Fibroblast of lung (primary cell): ENCODE data around the gene RBM23. TPM values are rescaled to one million over a fixed set of nuclear protein-coding genes. Genes with fewer than 3 reads are reported as not detected.

Source experiments
- DNase-seq, 2 donors: peaks; one replicate each; pipeline versions ENCODE4 v3.0.0 to v3.0.0-alpha.2; 2010; ENCODE audit warnings: low read depth in 2 of 2
- H2AFZ ChIP-seq: 2 replicates; pipeline ENCODE4 v1.5.1; 2012; ENCODE audit warnings: low read length, control low read depth, inconsistent platforms
- H3K27ac ChIP-seq: 2 replicates; pipeline ENCODE4 v1.5.1; 2011; ENCODE audit warnings: low read length, control low read depth; ENCODE audit not compliant: insufficient read depth
- H3K27me3 ChIP-seq: 2 replicates; pipeline ENCODE4 v1.5.1; 2011; ENCODE audit warnings: mild to moderate bottlenecking, low read length; ENCODE audit not compliant: control insufficient read depth, insufficient read depth
- H3K36me3 ChIP-seq: 2 replicates; pipeline ENCODE4 v1.5.1; 2011; ENCODE audit warnings: low read length; ENCODE audit not compliant: control insufficient read depth, insufficient read depth
- H3K4me1 ChIP-seq: 2 replicates; pipeline ENCODE4 v1.5.1; 2011; ENCODE audit warnings: low read length; ENCODE audit not compliant: control insufficient read depth, insufficient read depth; ENCODE audit errors: extremely low read depth
- H3K4me2 ChIP-seq: 2 replicates; pipeline ENCODE4 v1.5.1; 2011; ENCODE audit warnings: low read length, control low read depth; ENCODE audit not compliant: insufficient read depth; ENCODE audit errors: extremely low read depth
- H3K4me3 ChIP-seq, 4 experiments: fragments of 200-600 bp in 1 of 4; sonication (generic) in 1 of 4; replicated peaks in 1 of 4; 2 replicates each; pipeline ENCODE4 v1.5.1; 2011 to 2016; ENCODE audit warnings: low read length in 4 of 4, low read depth in 3 of 4, mild to moderate bottlenecking in 3 of 4, control low read depth in 2 of 4, inconsistent platforms in 1 of 4, mixed read lengths in 1 of 4; ENCODE audit not compliant: insufficient read depth in 1 of 4; ENCODE audit errors: control extremely low read depth in 1 of 4
- H3K79me2 ChIP-seq: 2 replicates; pipeline ENCODE4 v1.5.1; 2012; ENCODE audit warnings: mild to moderate bottlenecking, low read length, inconsistent platforms; ENCODE audit not compliant: control insufficient read depth, insufficient read depth
- H3K9ac ChIP-seq: 2 replicates; pipeline ENCODE4 v1.5.1; 2011; ENCODE audit warnings: mild to moderate bottlenecking, low read length, control low read depth; ENCODE audit not compliant: insufficient read depth
- H3K9me3 ChIP-seq: 2 replicates; pipeline ENCODE4 v1.5.1; 2012; ENCODE audit warnings: low read depth, low read length; ENCODE audit not compliant: control insufficient read depth, insufficient read depth
- H4K20me1 ChIP-seq: 2 replicates; pipeline ENCODE4 v1.5.1; 2011; ENCODE audit warnings: low read length; ENCODE audit not compliant: control insufficient read depth, insufficient read depth; ENCODE audit errors: extremely low read depth
- CTCF ChIP-seq, 2 donors: IDR thresholded peaks in 1 of 2; conservative IDR thresholded peaks in 1 of 2; 1 replicate in 1 of 2; 2 replicates in 1 of 2; pipeline ENCODE4 v1.5.1; 2011 to 2012; ENCODE audit warnings: low read length in 2 of 2, control low read depth in 1 of 2, inconsistent platforms in 1 of 2, low read depth in 1 of 2, mild to moderate bottlenecking in 1 of 2
- EZH2 ChIP-seq: IDR thresholded peaks from 2 replicates; pipeline ENCODE4 v1.5.1; 2012; ENCODE audit warnings: low read length, control low read depth, mild to moderate bottlenecking; ENCODE audit errors: missing control alignments
- polyA plus RNA-seq, 2 donors: library from polyadenylated mRNA; depleted of rRNA in 1 of 2; stranded (reverse) in 1 of 2; unstranded in 1 of 2; fragments of >200 nt; gene quantifications; 2 replicates each; pipeline ENCODE4 v1.2.1, GENCODE V29; 2011 to 2012; ENCODE audit warnings: missing spikeins in 1 of 2
- total RNA-seq: library from RNA; depleted of rRNA; stranded (reverse); fragments of >200 nt; gene quantifications from 2 replicates; pipeline ENCODE4 v1.2.1, GENCODE V29; 2014

Gene RBM23
- total and polyA plus RNA-seq, 2 donors (not counting 1 experiment from before 2014, with no cell fraction given): 51.0 to 85.3 TPM

GRCh38 chr14:22890416-22890815, 28.5 kb downstream of the RBM23 start:
- Histone ChIP-seq H3K79me2 (no peaks in the 10 kb centered on the region), H3K9ac (no peak overlapping the region), H3K4me2 (no peak overlapping the region), H3K4me1 (peaks cover 2% of the 10 kb centered on the region), H3K36me3 (no peaks in the 10 kb centered on the region), H3K9me3 (no peaks in the 10 kb centered on the region), H3K4me3 (no peak overlapping the region), H3K27me3 (no peaks in the 10 kb centered on the region), H4K20me1 (no peaks in the 10 kb centered on the region), H3K27ac (no peak overlapping the region), H2AFZ (no peak overlapping the region)
- TF ChIP-seq CTCF (conservative IDR thresholded peaks at IDR 0.05 in 1 of 2, IDR thresholded peaks at IDR 0.05 in 1 of 2; ENCODE audit: low read depth in 1 of 2, low read length in 2 of 2) (no peak), EZH2 (no peak)
- DNase-seq: no peak

GRCh38 chr14:22888662-22889061, 30.3 kb downstream of the RBM23 start:
- peaks cover 2% of the 10 kb centered on the region for H3K4me1 ChIP-seq
- no peaks in the 10 kb centered on the region for H3K79me2 ChIP-seq
- no peak for DNase-seq
- no peak overlapping the region for H2AFZ ChIP-seq
- H3K9ac ChIP-seq: no peak overlapping the region
- no peak for TF ChIP-seq EZH2
- TF ChIP-seq CTCF (conservative IDR thresholded peaks at IDR 0.05 in 1 of 2, IDR thresholded peaks at IDR 0.05 in 1 of 2; ENCODE audit: low read depth in 1 of 2, low read length in 2 of 2): no peak
- no peaks in the 10 kb centered on the region for H3K36me3 ChIP-seq
- H3K27ac ChIP-seq: no peak overlapping the region
- no peak overlapping the region for H3K4me2 ChIP-seq
- no peaks in the 10 kb centered on the region for H3K9me3 ChIP-seq
- H3K27me3 ChIP-seq: no peaks in the 10 kb centered on the region
- H3K4me3 ChIP-seq: no peak overlapping the region
- no peaks in the 10 kb centered on the region for H4K20me1 ChIP-seq

GRCh38 chr14:22887990-22888378, 31.0 kb downstream of the RBM23 start:
- H3K79me2 ChIP-seq: no peaks in the 10 kb centered on the region

More at GRCh38 chr14:22887990-22888378, 31.0 kb downstream of the RBM23 start:
- no peaks in the 10 kb centered on the region for H4K20me1 ChIP-seq
- peaks cover 2% of the 10 kb centered on the region for H3K4me1 ChIP-seq
- H3K4me2 ChIP-seq: peak overlapping the region; percentile 38
- no peak overlapping the region for H3K27ac ChIP-seq
- no peak overlapping the region for H2AFZ ChIP-seq
- no peak for DNase-seq
- no peak overlapping the region for H3K9ac ChIP-seq
- peak overlapping the region; percentile 15 to 79 (median 41) for H3K4me3 ChIP-seq
- H3K9me3 ChIP-seq: no peaks in the 10 kb centered on the region
- H3K27me3 ChIP-seq: no peaks in the 10 kb centered on the region
- H3K36me3 ChIP-seq: no peaks in the 10 kb centered on the region
- no peak for TF ChIP-seq EZH2
- TF ChIP-seq CTCF (conservative IDR thresholded peaks at IDR 0.05 in 1 of 2, IDR thresholded peaks at IDR 0.05 in 1 of 2; ENCODE audit: low read depth in 1 of 2, low read length in 2 of 2): no peak
